GM12878 (cell line): ENCODE results near the gene VTI1A. TPM values are rescaled to one million over a fixed set of nuclear protein-coding genes. Genes with fewer than 3 reads are reported as not detected.

Source experiments
- ATAC-seq: fragments of 200-7000 bp; cut with Tn5 transposase; 3 replicates; pipeline ENCODE4 v1.9.1; 2020; ENCODE audit warnings: mild to moderate bottlenecking, moderate library complexity
- BruUV-seq: library from RNA; stranded (reverse); fragments of 400-500 nt; replicated peaks from 2 replicates; lab custom pipeline; 2021; lab: Mats Ljungman, UMichigan
- CTCF ChIA-PET: fragments of 300-600 bp; sonication (Branson Sonifier 250); formaldehyde crosslinking; extraction: SDS; loops from one replicate; lab custom pipeline; 2021; ENCODE audit warnings: inconsistent platforms; lab: Yijun Ruan, JAX
- POLR2A ChIA-PET: fragments of 350-600 bp; formaldehyde crosslinking; extraction: SDS; loops from one replicate; lab custom pipeline; 2021; ENCODE audit warnings: inconsistent platforms; lab: Charles Lee
- RAD21 ChIA-PET: fragments of 300-600 bp; sonication (Branson Sonifier 250); formaldehyde crosslinking; loops from one replicate; lab custom pipeline; 2023; ENCODE audit warnings: antibody characterized with exemption; ENCODE audit not compliant: unreplicated experiment; lab: Charles Lee
- SMC1A ChIA-PET: fragments of 300-600 bp; sonication (Branson Sonifier 250); formaldehyde crosslinking; loops from one replicate; lab custom pipeline; 2023; ENCODE audit not compliant: unreplicated experiment, uncharacterized antibody; lab: Charles Lee
- DNase-seq: peaks from one replicate; pipeline ENCODE4 v3.0.0-alpha.2; 2011; ENCODE audit warnings: low read depth, low spot score
- FAIRE-seq: peaks from 3 replicates; lab custom pipeline; 2011; peaks lifted over from hg19 to GRCh38; lab: Jason Lieb, UNC
- H2AFZ ChIP-seq: 2 replicates; pipeline ENCODE4 v1.6.0; 2011; ENCODE audit warnings: low read depth, low read length, control low read depth; ENCODE audit not compliant: control insufficient read depth
- H3K27ac ChIP-seq: 2 replicates; pipeline ENCODE4 v1.5.1; 2011; ENCODE audit warnings: control low read depth; ENCODE audit not compliant: control insufficient read depth, insufficient read depth
- H3K27me3 ChIP-seq, 2 experiments: replicated peaks in 1 of 2; 2 replicates each; pipeline versions ENCODE4 v1.6.0 to v1.6.1; 2011; ENCODE audit warnings: low read length in 1 of 2; ENCODE audit not compliant: control insufficient read depth in 2 of 2, insufficient read depth in 2 of 2
- H3K36me3 ChIP-seq, 2 experiments: 2 replicates each; pipeline ENCODE4 v1.5.1; 2011; ENCODE audit warnings: low read length in 1 of 2; ENCODE audit not compliant: control insufficient read depth in 2 of 2, insufficient read depth in 2 of 2
- H3K4me1 ChIP-seq: 2 replicates; pipeline ENCODE4 v1.6.1; 2011; ENCODE audit warnings: mild to moderate bottlenecking, low read length, moderate library complexity, mixed read lengths; ENCODE audit not compliant: control insufficient read depth, insufficient read depth
- H3K4me2 ChIP-seq: 2 replicates; pipeline ENCODE4 v1.6.0; 2011; ENCODE audit warnings: control low read depth; ENCODE audit not compliant: control insufficient read depth, insufficient read depth
- H3K4me3 ChIP-seq: fragments of 200-600 bp; sonication (generic); 2 replicates; pipeline ENCODE4 v1.5.1; 2016
- H3K79me2 ChIP-seq: 2 replicates; pipeline ENCODE4 v1.6.0; 2011; ENCODE audit warnings: low read length; ENCODE audit not compliant: control insufficient read depth, insufficient read depth
- H3K9ac ChIP-seq: 2 replicates; pipeline ENCODE4 v1.8.0; 2011; ENCODE audit warnings: low read length, control low read depth, mixed read lengths; ENCODE audit not compliant: control insufficient read depth, insufficient read depth
- H3K9me3 ChIP-seq: replicated peaks from 3 replicates; pipeline ENCODE4 v1.5.1; 2011; ENCODE audit warnings: mild to moderate bottlenecking, low read length; ENCODE audit not compliant: control insufficient read depth, insufficient read depth
- H4K20me1 ChIP-seq: 2 replicates; pipeline ENCODE4 v1.6.0; 2011; ENCODE audit not compliant: control insufficient read depth, insufficient read depth
- ATF3 ChIP-seq: IDR thresholded peaks from 2 replicates; pipeline ENCODE4 v1.6.1; 2011; ENCODE audit warnings: low read depth, mild to moderate bottlenecking, low read length, moderate library complexity, borderline replicate concordance; ENCODE audit errors: extremely low read depth
- BRCA1 ChIP-seq: IDR thresholded peaks from 2 replicates; pipeline ENCODE4 v1.6.1; 2011; ENCODE audit warnings: low read depth, low read length, improper control_type of control experiment
- EED ChIP-seq: sonication (generic); IDR thresholded peaks from 2 replicates; pipeline ENCODE4 v1.6.1; 2016; ENCODE audit warnings: antibody characterized with exemption, low read depth
- ESRRA ChIP-seq: IDR thresholded peaks from 2 replicates; pipeline ENCODE4 v1.6.1; 2012; ENCODE audit warnings: mild to moderate bottlenecking, low read length, improper control_type of control experiment
- HCFC1 ChIP-seq: fragments of 150-350 bp; IDR thresholded peaks from 2 replicates; pipeline ENCODE4 v1.6.1; 2014; ENCODE audit warnings: low read length
- MYC ChIP-seq: IDR thresholded peaks from 2 replicates; pipeline ENCODE4 v1.6.1; 2011; ENCODE audit warnings: mild to moderate bottlenecking, low read length, moderate library complexity, inconsistent platforms; ENCODE audit not compliant: insufficient read depth, insufficient replicate concordance, insufficient read length, severe bottlenecking
- NRF1 ChIP-seq: conservative IDR thresholded peaks from 2 replicates; pipeline ENCODE4 v1.6.1; 2011; ENCODE audit warnings: mild to moderate bottlenecking, low read depth, low read length, improper control_type of control experiment
- PAX8 ChIP-seq: fragments of 450-650 bp; IDR thresholded peaks from 2 replicates; pipeline ENCODE4 v1.6.1; 2017; ENCODE audit warnings: mild to moderate bottlenecking, moderate library complexity
- RB1 ChIP-seq: fragments of 450-650 bp; formaldehyde crosslinking; IDR thresholded peaks from 2 replicates; pipeline ENCODE4 v1.6.1; 2017; ENCODE audit warnings: mild to moderate bottlenecking, borderline replicate concordance
- SP1 ChIP-seq: IDR thresholded peaks from one replicate; pipeline ENCODE4 v1.6.1; 2011; ENCODE audit warnings: low read depth, low read length
- TCF12 ChIP-seq: IDR thresholded peaks from 2 replicates; pipeline ENCODE4 v1.6.1; 2011; ENCODE audit warnings: low read depth, mild to moderate bottlenecking, low read length
- ZNF592 ChIP-seq: fragments of 450-650 bp; IDR thresholded peaks from 2 replicates; pipeline ENCODE4 v1.6.1; 2017; ENCODE audit warnings: mild to moderate bottlenecking, moderate library complexity
- WGBS: methylation state at CpG from one replicate; pipeline ENCODE4 v1.1.6; 2016; ENCODE audit warnings: low lambda C conversion rate; ENCODE audit not compliant: insufficient replicate concordance, insufficient coverage; ENCODE audit errors: missing lambda C conversion rate; 5-methylcytosine and 5-hydroxymethylcytosine counted together
- in situ Hi-C: fragments of 300-500 bp; cut with MboI; formaldehyde crosslinking; loops from 9 replicates; pipeline ENCODE4 v1.14.3; 2018; ENCODE audit warnings: mixed read lengths
- intact Hi-C: fragments of 100-400 bp; cut with micrococcal nuclease; formaldehyde crosslinking; loops from one replicate; pipeline ENCODE4 v1.14.2; 2022; ENCODE audit not compliant: unreplicated experiment
- polyA plus RNA-seq, 11 experiments: library from polyadenylated mRNA; depleted of rRNA in 4 of 11; unstranded in 6 of 11; stranded (reverse) in 5 of 11; fragments of >200 nt; fragmentation: Nextera tagmentation in 4 of 11; fragmentation: Illumina TruSeq in 1 of 11; extraction: Ambion mirVana in 4 of 11; extraction: Trizol in 1 of 11; gene quantifications; 1 replicate in 1 of 11; 2 replicates in 10 of 11; pipeline versions ENCODE4 v1.2.1 to v1.2.3, GENCODE V29; 2011 to 2016; ENCODE audit warnings: inconsistent platforms in 2 of 11, missing spikeins in 2 of 11, low read depth in 1 of 11
- total RNA-seq, 4 experiments: library from RNA; depleted of rRNA in 3 of 4; stranded (reverse); fragments of >200 nt in 3 of 4; fragmentation: Illumina TruSeq in 1 of 4; extraction: Trizol in 1 of 4; gene quantifications; 2 replicates each; pipeline versions ENCODE4 v1.2.1 to v1.2.3, GENCODE V29; 2013 to 2021
- TF ChIP-seq, protein P1 (sequence below): fragments of 450-650 bp; IDR thresholded peaks from 2 replicates; pipeline ENCODE4 v1.6.1; 2016; ENCODE audit warnings: mild to moderate bottlenecking
- TF ChIP-seq, protein P2 (sequence below): fragments of 150-350 bp; IDR thresholded peaks from 2 replicates; pipeline ENCODE4 v1.6.1; 2016; ENCODE audit warnings: low read depth, low read length

VTI1A gene
- total and polyA plus RNA-seq, 10 of the 15 experiments (the other 5 are each of a cell fraction or from before 2014, with no cell fraction given), result 12.4 to 43.2 (median 27.5) TPM

- no peak for TF ChIP-seq ZNF592
Measured at GRCh38 chr10:112841549-112841948, 394.5 kb downstream of the VTI1A start (continued).

GRCh38 chr10:112842832-112843360 lies 395.9 kb downstream of the VTI1A start:
- no TSS peak for BruUV-seq
- no peak overlapping the region for H3K4me3 ChIP-seq
- 3% methylated on average over 3 of the region's 3 CpGs for WGBS
- TF ChIP-seq NRF1, result no peak
- TF ChIP-seq HCFC1, result no peak
- no peak for TF ChIP-seq ATF3
- TF ChIP-seq ESRRA, result no peak
- TF ChIP-seq RB1, result no peak
- TF ChIP-seq TCF12, result peak; percentile 95
- no peak for TF ChIP-seq PAX8
- TF ChIP-seq EED, result no peak
- no peak for TF ChIP-seq MYC
- TF ChIP-seq BRCA1, result no peak
- TF ChIP-seq, protein P1, sequence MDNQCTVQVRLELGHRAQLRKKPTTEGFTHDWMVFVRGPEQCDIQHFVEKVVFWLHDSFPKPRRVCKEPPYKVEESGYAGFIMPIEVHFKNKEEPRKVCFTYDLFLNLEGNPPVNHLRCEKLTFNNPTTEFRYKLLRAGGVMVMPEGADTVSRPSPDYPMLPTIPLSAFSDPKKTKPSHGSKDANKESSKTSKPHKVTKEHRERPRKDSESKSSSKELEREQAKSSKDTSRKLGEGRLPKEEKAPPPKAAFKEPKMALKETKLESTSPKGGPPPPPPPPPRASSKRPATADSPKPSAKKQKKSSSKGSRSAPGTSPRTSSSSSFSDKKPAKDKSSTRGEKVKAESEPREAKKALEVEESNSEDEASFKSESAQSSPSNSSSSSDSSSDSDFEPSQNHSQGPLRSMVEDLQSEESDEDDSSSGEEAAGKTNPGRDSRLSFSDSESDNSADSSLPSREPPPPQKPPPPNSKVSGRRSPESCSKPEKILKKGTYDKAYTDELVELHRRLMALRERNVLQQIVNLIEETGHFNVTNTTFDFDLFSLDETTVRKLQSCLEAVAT, result no peak
- TF ChIP-seq SP1, result no peak
- TF ChIP-seq, protein P2, sequence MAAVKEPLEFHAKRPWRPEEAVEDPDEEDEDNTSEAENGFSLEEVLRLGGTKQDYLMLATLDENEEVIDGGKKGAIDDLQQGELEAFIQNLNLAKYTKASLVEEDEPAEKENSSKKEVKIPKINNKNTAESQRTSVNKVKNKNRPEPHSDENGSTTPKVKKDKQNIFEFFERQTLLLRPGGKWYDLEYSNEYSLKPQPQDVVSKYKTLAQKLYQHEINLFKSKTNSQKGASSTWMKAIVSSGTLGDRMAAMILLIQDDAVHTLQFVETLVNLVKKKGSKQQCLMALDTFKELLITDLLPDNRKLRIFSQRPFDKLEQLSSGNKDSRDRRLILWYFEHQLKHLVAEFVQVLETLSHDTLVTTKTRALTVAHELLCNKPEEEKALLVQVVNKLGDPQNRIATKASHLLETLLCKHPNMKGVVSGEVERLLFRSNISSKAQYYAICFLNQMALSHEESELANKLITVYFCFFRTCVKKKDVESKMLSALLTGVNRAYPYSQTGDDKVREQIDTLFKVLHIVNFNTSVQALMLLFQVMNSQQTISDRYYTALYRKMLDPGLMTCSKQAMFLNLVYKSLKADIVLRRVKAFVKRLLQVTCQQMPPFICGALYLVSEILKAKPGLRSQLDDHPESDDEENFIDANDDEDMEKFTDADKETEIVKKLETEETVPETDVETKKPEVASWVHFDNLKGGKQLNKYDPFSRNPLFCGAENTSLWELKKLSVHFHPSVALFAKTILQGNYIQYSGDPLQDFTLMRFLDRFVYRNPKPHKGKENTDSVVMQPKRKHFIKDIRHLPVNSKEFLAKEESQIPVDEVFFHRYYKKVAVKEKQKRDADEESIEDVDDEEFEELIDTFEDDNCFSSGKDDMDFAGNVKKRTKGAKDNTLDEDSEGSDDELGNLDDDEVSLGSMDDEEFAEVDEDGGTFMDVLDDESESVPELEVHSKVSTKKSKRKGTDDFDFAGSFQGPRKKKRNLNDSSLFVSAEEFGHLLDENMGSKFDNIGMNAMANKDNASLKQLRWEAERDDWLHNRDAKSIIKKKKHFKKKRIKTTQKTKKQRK, result no peak

More at GRCh38 chr10:112842832-112843360, 395.9 kb downstream of the VTI1A start:
- ChIA-PET POLR2A (no interaction called here), SMC1A (no interaction called here), RAD21 (no interaction called here), CTCF (interaction anchor here (1.0 kb wide), 1 partner anchor 9 kb away, joined by 3 read pairs; no protein-coding TSS in a partner anchor)
- in situ Hi-C loops, result no loop called here
- Histone ChIP-seq H2AFZ (no peak overlapping the region), H3K36me3 (no peaks in the 10 kb centered on the region), H3K79me2 (no peaks in the 10 kb centered on the region), H4K20me1 (no peaks in the 10 kb centered on the region), H3K27me3 (no peaks in the 10 kb centered on the region), H3K27ac (no peak overlapping the region), H3K9ac (no peak overlapping the region), H3K4me1 (no peaks in the 10 kb centered on the region), H3K9me3 (no peaks in the 10 kb centered on the region; the same call in 2 of the 3 replicates), H3K4me2 (no peak overlapping the region)
- intact Hi-C loops, result no loop called here
- DNase-seq (peak; percentile 25), FAIRE-seq (no peak), ATAC-seq (peak; percentile 90)
